Measurements from ENCODE around the gene LIMA1.
A peak's percentile ranks its signal among the peaks of the same experiment; 100 is the strongest.
"Not testable (repeated sequence)": the region's sequence is repeated elsewhere in the genome, so short reads cannot be mapped to it uniquely, and the experiment has no call there.

The LIMA1 gene

GRCh38 chr12:50283229-50283923 lies at the start of gene LIMA1:
Gene LIMA1 (minus strand): TSS chr12:50283520. CDS start chr12:50248751, 34,769 bp downstream.
- in situ Hi-C loops (cut with HindIII; ENCODE audit: low pct_ligation_motif_present, low pct_unique_long_range_greater_than_20kb, low sequenced_read_pairs): no loop called here
- peak; percentile 94 for DNase-seq

GRCh38 chr12:50331745-50332144 lies 48.4 kb upstream of the LIMA1 start:
- in situ Hi-C loops (cut with HindIII; ENCODE audit: low pct_ligation_motif_present, low pct_unique_long_range_greater_than_20kb, low sequenced_read_pairs): no loop called here
- DNase-seq: no peak

GRCh38 chr12:50328664-50329063 lies 45.3 kb upstream of the LIMA1 start:
- DNase-seq; in situ Hi-C loops (cut with HindIII; ENCODE audit: low pct_ligation_motif_present, low pct_unique_long_range_greater_than_20kb, low sequenced_read_pairs): not testable (repeated sequence)

GRCh38 chr12:50326590-50327284 lies 43.4 kb upstream of the LIMA1 start:
- DNase-seq: no peak
- in situ Hi-C loops (cut with HindIII; ENCODE audit: low pct_ligation_motif_present, low pct_unique_long_range_greater_than_20kb, low sequenced_read_pairs): no loop called here

GRCh38 chr12:50325890-50326391 lies 42.6 kb upstream of the LIMA1 start:
- DNase-seq: no peak
- in situ Hi-C loops (cut with HindIII; ENCODE audit: low pct_ligation_motif_present, low pct_unique_long_range_greater_than_20kb, low sequenced_read_pairs): no loop called here

GRCh38 chr12:50324770-50325169 lies 41.5 kb upstream of the LIMA1 start:
- DNase-seq; in situ Hi-C loops (cut with HindIII; ENCODE audit: low pct_ligation_motif_present, low pct_unique_long_range_greater_than_20kb, low sequenced_read_pairs): not testable (repeated sequence)

GRCh38 chr12:50324077-50324476 lies 40.8 kb upstream of the LIMA1 start:
- in situ Hi-C loops (cut with HindIII; ENCODE audit: low pct_ligation_motif_present, low pct_unique_long_range_greater_than_20kb, low sequenced_read_pairs); DNase-seq: not testable (repeated sequence)

GRCh38 chr12:50322206-50322605 lies 38.9 kb upstream of the LIMA1 start:
- no peak for DNase-seq
- in situ Hi-C loops (cut with HindIII; ENCODE audit: low pct_ligation_motif_present, low pct_unique_long_range_greater_than_20kb, low sequenced_read_pairs): no loop called here

- in situ Hi-C loops (cut with HindIII; ENCODE audit: low pct_ligation_motif_present, low pct_unique_long_range_greater_than_20kb, low sequenced_read_pairs): no loop called here
- DNase-seq: peak; percentile 18
These were observed 33.9 kb upstream of the LIMA1 start for GRCh38 chr12:50317203-50317602.

GRCh38 chr12:50315803-50316202 lies 32.5 kb upstream of the LIMA1 start:
- in situ Hi-C loops (cut with HindIII; ENCODE audit: low pct_ligation_motif_present, low pct_unique_long_range_greater_than_20kb, low sequenced_read_pairs): no loop called here
- DNase-seq: no peak

- DNase-seq: peak; percentile 54
- in situ Hi-C loops (cut with HindIII; ENCODE audit: low pct_ligation_motif_present, low pct_unique_long_range_greater_than_20kb, low sequenced_read_pairs): no loop called here
These were observed 31.5 kb upstream of the LIMA1 start for GRCh38 chr12:50314636-50315312.

- in situ Hi-C loops (cut with HindIII; ENCODE audit: low pct_ligation_motif_present, low pct_unique_long_range_greater_than_20kb, low sequenced_read_pairs): not testable (repeated sequence)
These were observed 30.7 kb upstream of the LIMA1 start for GRCh38 chr12:50313971-50314370.

GRCh38 chr12:50313256-50313931 lies 30.1 kb upstream of the LIMA1 start:
- in situ Hi-C loops (cut with HindIII; ENCODE audit: low pct_ligation_motif_present, low pct_unique_long_range_greater_than_20kb, low sequenced_read_pairs): no loop called here
- no peak for DNase-seq

More at GRCh38 chr12:50313971-50314370, 30.7 kb upstream of the LIMA1 start:
- DNase-seq: not testable (repeated sequence)

- DNase-seq: not testable (repeated sequence)
These were observed 28.7 kb upstream of the LIMA1 start for GRCh38 chr12:50311858-50312609.

GRCh38 chr12:50309950-50310349 lies 26.6 kb upstream of the LIMA1 start:
- in situ Hi-C loops (cut with HindIII; ENCODE audit: low pct_ligation_motif_present, low pct_unique_long_range_greater_than_20kb, low sequenced_read_pairs): no loop called here
- no peak for DNase-seq

More at GRCh38 chr12:50311858-50312609, 28.7 kb upstream of the LIMA1 start:
- in situ Hi-C loops (cut with HindIII; ENCODE audit: low pct_ligation_motif_present, low pct_unique_long_range_greater_than_20kb, low sequenced_read_pairs): not testable (repeated sequence)

- DNase-seq: no peak
- in situ Hi-C loops (cut with HindIII; ENCODE audit: low pct_ligation_motif_present, low pct_unique_long_range_greater_than_20kb, low sequenced_read_pairs): no loop called here
These were observed 19.4 kb upstream of the LIMA1 start for GRCh38 chr12:50302686-50303085.

- in situ Hi-C loops (cut with HindIII; ENCODE audit: low pct_ligation_motif_present, low pct_unique_long_range_greater_than_20kb, low sequenced_read_pairs): no loop called here
- DNase-seq: no peak
These were observed 14.7 kb upstream of the LIMA1 start for GRCh38 chr12:50297996-50298395.

GRCh38 chr12:50297027-50297426 lies 13.7 kb upstream of the LIMA1 start:
- no peak for DNase-seq

More at GRCh38 chr12:50297027-50297426, 13.7 kb upstream of the LIMA1 start:
- in situ Hi-C loops (cut with HindIII; ENCODE audit: low pct_ligation_motif_present, low pct_unique_long_range_greater_than_20kb, low sequenced_read_pairs): no loop called here

Data from ACHN (cell line).